A673 (cell line): ENCODE data around the gene TDRD3. TPM values are rescaled to one million over a fixed set of nuclear protein-coding genes. Genes with fewer than 3 reads are reported as not detected.

Experiments used
- BruUV-seq: library from RNA; stranded (reverse); fragments of 400-500 nt; replicated peaks from 2 replicates; lab custom pipeline; 2021; lab: Mats Ljungman, UMichigan
- CTCF ChIA-PET: fragments of 300-600 bp; sonication (Branson Sonifier 250); formaldehyde crosslinking; loops from one replicate; lab custom pipeline; 2022; ENCODE audit warnings: antibody characterized with exemption; lab: Charles Lee
- POLR2A ChIA-PET: fragments of 300-600 bp; sonication (Branson Sonifier 250); formaldehyde crosslinking; loops from one replicate; lab custom pipeline; 2022; ENCODE audit warnings: antibody characterized with exemption; ENCODE audit not compliant: low non-redundant PET; lab: Charles Lee
- DNase-seq: peaks from one replicate; pipeline ENCODE4 v3.0.0-alpha.2; 2015; ENCODE audit warnings: low spot score
- H3K27ac ChIP-seq: fragments of 200-600 bp; sonication (generic); 2 replicates; pipeline ENCODE4 v1.5.1; 2016; ENCODE audit warnings: mixed run types, low read depth, mild to moderate bottlenecking, mixed read lengths, antibody characterized with exemption, low read length; ENCODE audit not compliant: poor library complexity, severe bottlenecking
- H3K27me3 ChIP-seq: fragments of 200-600 bp; sonication (generic); replicated peaks from 2 replicates; pipeline ENCODE4 v1.6.1; 2017; ENCODE audit warnings: mixed run types, low read depth, mild to moderate bottlenecking, mixed read lengths, antibody characterized with exemption, low read length; ENCODE audit not compliant: insufficient read depth, poor library complexity
- H3K36me3 ChIP-seq: fragments of 200-600 bp; sonication (generic); 2 replicates; pipeline ENCODE4 v1.6.1; 2016; ENCODE audit warnings: mixed run types, mild to moderate bottlenecking, mixed read lengths, antibody characterized with exemption, low read length; ENCODE audit not compliant: insufficient read depth, poor library complexity, severe bottlenecking
- H3K4me1 ChIP-seq: fragments of 200-600 bp; sonication (generic); 2 replicates; pipeline ENCODE4 v1.6.1; 2017; ENCODE audit warnings: mixed run types, mild to moderate bottlenecking, mixed read lengths, antibody characterized with exemption, low read length; ENCODE audit not compliant: insufficient read depth, poor library complexity, severe bottlenecking
- H3K4me3 ChIP-seq: fragments of 200-600 bp; sonication (generic); 2 replicates; pipeline ENCODE4 v1.5.1; 2016; ENCODE audit warnings: low read depth, mixed run types, mild to moderate bottlenecking, mixed read lengths, low read length; ENCODE audit not compliant: poor library complexity, severe bottlenecking
- H3K9me3 ChIP-seq: fragments of 200-600 bp; sonication (generic); 2 replicates; pipeline ENCODE4 v1.6.1; 2016; ENCODE audit warnings: mixed run types, low read depth, mild to moderate bottlenecking, mixed read lengths, antibody characterized with exemption, low read length; ENCODE audit not compliant: poor library complexity, severe bottlenecking
- CTCF ChIP-seq: fragments of 300-800, 200-600 bp; sonication (generic); conservative IDR thresholded peaks from 2 replicates; pipeline ENCODE4 v1.5.1; 2017; ENCODE audit warnings: low read depth, mild to moderate bottlenecking, antibody characterized with exemption, low read length, moderate library complexity, mixed read lengths
- EZH2 ChIP-seq: fragments of 200-600 bp; sonication (generic); IDR thresholded peaks from 2 replicates; pipeline ENCODE4 v1.6.1; 2017; ENCODE audit warnings: borderline replicate concordance, low read depth, mild to moderate bottlenecking, mixed read lengths, antibody characterized with exemption, low read length; ENCODE audit not compliant: poor library complexity, severe bottlenecking
- intact Hi-C: fragments of 100-400 bp; cut with micrococcal nuclease; formaldehyde crosslinking; loops from one replicate; pipeline ENCODE4 v1.10.0; 2022; ENCODE audit not compliant: unreplicated experiment
- total RNA-seq: library from RNA; stranded (reverse); gene quantifications from 2 replicates; pipeline ENCODE4 v1.2.3, GENCODE V29; 2021

The TDRD3 gene
- total RNA-seq, 1 experiment from 2014 or later = 30.7 TPM

GRCh38 chr13:60575142-60575541 lies 178.1 kb downstream of the TDRD3 start:
- Histone ChIP-seq H3K9me3 (no peaks in the 10 kb centered on the region), H3K27me3 (no peaks in the 10 kb centered on the region), H3K4me3 (no peak overlapping the region), H3K4me1 (peaks cover 32% of the 10 kb centered on the region), H3K27ac (no peak overlapping the region), H3K36me3 (no peaks in the 10 kb centered on the region)
- no peak for TF ChIP-seq EZH2
- TF ChIP-seq CTCF = no peak
- ChIA-PET POLR2A (no interaction called here), CTCF (no interaction called here)
- no TSS peak for BruUV-seq
- intact Hi-C loops = no loop called here
- no peak for DNase-seq

GRCh38 chr13:60577761-60578160 lies 180.7 kb downstream of the TDRD3 start:
- ChIA-PET POLR2A (no interaction called here), CTCF (no interaction called here)
- no peaks in the 10 kb centered on the region for H3K27me3 ChIP-seq
- peaks cover 25% of the 10 kb centered on the region for H3K4me1 ChIP-seq
- no peaks in the 10 kb centered on the region for H3K9me3 ChIP-seq
- H3K27ac ChIP-seq = no peak overlapping the region
- no peak overlapping the region for H3K4me3 ChIP-seq
- no peaks in the 10 kb centered on the region for H3K36me3 ChIP-seq
- no peak for TF ChIP-seq CTCF
- TF ChIP-seq EZH2 = no peak
- no TSS peak for BruUV-seq
- intact Hi-C loops = no loop called here
- DNase-seq = no peak

GRCh38 chr13:60583196-60583888 lies 186.3 kb downstream of the TDRD3 start:
- intact Hi-C loops = no loop called here
- DNase-seq = peak; percentile 86
- Histone ChIP-seq H3K4me3 (no peak overlapping the region), H3K36me3 (no peaks in the 10 kb centered on the region), H3K27ac (peak overlapping the region; percentile 68), H3K9me3 (no peaks in the 10 kb centered on the region), H3K27me3 (no peaks in the 10 kb centered on the region), H3K4me1 (peaks cover 27% of the 10 kb centered on the region)
- CTCF ChIA-PET = no interaction called here
- no TSS peak for BruUV-seq
- POLR2A ChIA-PET = no interaction called here
- TF ChIP-seq EZH2 = no peak
- peak; percentile 44 for TF ChIP-seq CTCF
